Naive thymus-derived CD4-positive, alpha-beta T cell (primary cell): ENCODE data around the gene GLIPR1L1. TPM values are rescaled to one million over a fixed set of nuclear protein-coding genes. Genes with fewer than 3 reads are reported as not detected.
A peak's percentile ranks its signal among the peaks of the same experiment; 100 is the strongest.

Source experiments
- ATAC-seq: fragments of 150-1000 bp; cut with Tn5 transposase; 2 replicates; pipeline ENCODE4 v1.10.0; 2021; ENCODE audit warnings: mild to moderate bottlenecking, moderate library complexity
- CTCF ChIA-PET: fragments of 350-600 bp; sonication (Branson Sonifier 250); formaldehyde crosslinking; loops from one replicate; lab custom pipeline; 2021; ENCODE audit warnings: antibody characterized with exemption; lab: Charles Lee
- POLR2A ChIA-PET: fragments of 350-600 bp; sonication (Branson Sonifier 250); formaldehyde crosslinking; loops from one replicate; lab custom pipeline; 2021; ENCODE audit warnings: antibody characterized with exemption, inconsistent platforms; lab: Charles Lee
- DNase-seq, 9 donors: peaks; one replicate each; pipeline versions ENCODE4 v3.0.0 to v3.0.0-alpha.2; 2020 to 2022; ENCODE audit warnings: mixed read lengths in 1 of 9
- H3K27ac ChIP-seq: one replicate; pipeline ENCODE4 v1.7.0; 2013; ENCODE audit warnings: mild to moderate bottlenecking, low read depth, low read length, moderate library complexity
- H3K27me3 ChIP-seq, 2 donors: one replicate each; pipeline ENCODE4 v1.7.0; 2013; ENCODE audit warnings: low read length in 2 of 2, mild to moderate bottlenecking in 2 of 2, moderate library complexity in 2 of 2; ENCODE audit not compliant: control insufficient read depth in 2 of 2, insufficient read depth in 2 of 2
- H3K36me3 ChIP-seq, 3 experiments: 1 replicate in 2 of 3; 2 replicates in 1 of 3; pipeline ENCODE4 v1.7.0; 2013; ENCODE audit warnings: low read length in 3 of 3, mild to moderate bottlenecking in 3 of 3, moderate library complexity in 1 of 3; ENCODE audit not compliant: insufficient read depth in 3 of 3, control insufficient read depth in 2 of 3
- H3K4me1 ChIP-seq, 2 donors: one replicate each; pipeline ENCODE4 v1.7.0; 2013; ENCODE audit warnings: low read length in 2 of 2, mild to moderate bottlenecking in 2 of 2, moderate library complexity in 1 of 2; ENCODE audit not compliant: control insufficient read depth in 2 of 2, insufficient read depth in 2 of 2
- H3K4me3 ChIP-seq: 2 replicates; pipeline ENCODE4 v1.7.0; 2013; ENCODE audit warnings: mild to moderate bottlenecking, low read length
- H3K9me3 ChIP-seq, 3 experiments: 1 replicate in 2 of 3; 2 replicates in 1 of 3; pipeline ENCODE4 v1.7.0; 2013; ENCODE audit warnings: low read length in 3 of 3; ENCODE audit not compliant: control insufficient read depth in 2 of 3
- H3K27ac Mint-ChIP-seq, 9 donors: one replicate each; pipeline ENCODE4 v1.8.0; 2020 to 2022; ENCODE audit warnings: mixed read lengths in 9 of 9, mild to moderate bottlenecking in 8 of 9, moderate library complexity in 5 of 9, inconsistent platforms in 2 of 9
- H3K27me3 Mint-ChIP-seq, 5 donors: one replicate each; pipeline ENCODE4 v1.8.0; 2021 to 2022; ENCODE audit warnings: mixed read lengths in 5 of 5, mild to moderate bottlenecking in 1 of 5
- H3K36me3 Mint-ChIP-seq, 5 donors: one replicate each; pipeline ENCODE4 v1.8.0; 2020 to 2022; ENCODE audit warnings: mixed read lengths in 5 of 5, mild to moderate bottlenecking in 3 of 5, inconsistent platforms in 1 of 5
- H3K4me1 Mint-ChIP-seq, 7 donors: one replicate each; pipeline ENCODE4 v1.8.0; 2020 to 2022; ENCODE audit warnings: mixed read lengths in 7 of 7, mild to moderate bottlenecking in 3 of 7, inconsistent platforms in 1 of 7
- H3K4me3 Mint-ChIP-seq, 10 donors: one replicate each; pipeline ENCODE4 v1.8.0; 2020 to 2022; ENCODE audit warnings: mild to moderate bottlenecking in 10 of 10, mixed read lengths in 10 of 10, moderate library complexity in 6 of 10, inconsistent platforms in 2 of 10
- H3K9me3 Mint-ChIP-seq, 11 donors: one replicate each; pipeline ENCODE4 v1.8.0; 2020 to 2022; ENCODE audit warnings: mixed read lengths in 11 of 11, mild to moderate bottlenecking in 4 of 11, inconsistent platforms in 1 of 11, moderate library complexity in 1 of 11
- intact Hi-C, 2 donors: fragments of 100-400 bp; cut with micrococcal nuclease; formaldehyde crosslinking; loops; one replicate each; pipeline ENCODE4 v1.15.1; 2023
- polyA plus RNA-seq, 2 donors: library from polyadenylated mRNA; unstranded; fragments of 300-500 nt; fragmentation: Illumina TruSeq; gene quantifications; one replicate each; pipeline ENCODE4 v1.2.3, GENCODE V29; 2021
- total RNA-seq, 6 experiments: library from RNA in 5 of 6; stranded (reverse) in 5 of 6; gene quantifications; 1 replicate in 5 of 6; 2 replicates in 1 of 6; pipeline ENCODE4 v1.2.3 and lab custom pipeline; 2021 to 2026

The GLIPR1L1 gene
- total and polyA plus RNA-seq, 7 experiments from 2014 or later: not detected

DNA sequence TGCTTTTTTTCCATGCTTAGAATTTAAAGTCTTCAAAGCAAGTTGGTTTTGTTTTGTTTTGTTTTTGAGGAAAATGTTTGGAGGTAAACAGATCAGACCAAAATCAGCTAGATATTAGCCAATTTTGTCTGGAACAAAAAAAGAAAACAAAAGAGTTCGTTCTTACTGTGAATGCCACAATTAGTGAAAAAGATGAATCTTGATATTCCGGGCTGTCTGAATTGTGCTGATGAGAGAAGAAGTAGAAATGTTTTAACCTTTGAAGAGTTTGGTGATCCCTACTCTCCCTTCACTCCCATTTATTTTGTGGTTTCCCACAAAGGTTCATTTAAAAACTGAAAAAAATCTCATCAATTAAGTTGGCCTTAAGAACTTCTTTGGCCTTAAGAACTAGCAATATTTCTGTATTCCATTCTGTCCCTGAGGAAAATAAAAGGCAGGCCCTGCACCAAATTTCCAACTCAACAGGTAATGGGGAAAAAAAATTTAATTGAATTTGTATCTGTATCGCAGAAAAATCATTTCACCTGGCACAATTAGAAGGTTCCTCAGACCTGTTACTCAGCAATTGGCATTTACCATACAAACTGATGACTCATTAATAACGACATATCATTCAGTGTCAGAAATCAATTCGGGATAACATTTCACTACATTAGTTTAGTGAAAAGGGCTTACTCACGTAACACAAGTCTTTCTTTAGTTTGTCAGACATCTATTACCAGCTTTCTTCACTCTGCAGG lies 55.9 kb downstream of the GLIPR1L1 start:
- Mint-ChIP-seq H3K4me3 (peak overlapping the region; percentile 87 to 98 (median 94)), H3K27me3 (no peaks in the 10 kb centered on the region), H3K9me3 (peaks cover 0 to 7% (median 0%) of the 10 kb centered on the region in 11 donors), H3K36me3 (peaks cover 0 to 6% (median 0%) of the 10 kb centered on the region in 5 donors), H3K4me1 (peaks cover 22 to 54% (median 38%) of the 10 kb centered on the region in 7 donors), H3K27ac (peak overlapping the region; percentile 93 to 99 (median 98))
- Histone ChIP-seq H3K27me3 (no peaks in the 10 kb centered on the region), H3K36me3 (no peaks in the 10 kb centered on the region), H3K4me3 (peak overlapping the region; percentile 67), H3K9me3 (no peaks in the 10 kb centered on the region), H3K27ac (peak overlapping the region; percentile 79), H3K4me1 (peaks cover 11 to 19% of the 10 kb centered on the region in 2 donors)
- intact Hi-C loops: loop anchor here (1.0 to 10.0 kb wide), 9 partner anchors 324 to 1374 kb away; partner anchors contain the start of genes ATXN7L3B (in 1 of the 2), BBS10 (in 1 of the 2), NAP1L1 (in 1 of the 2) and OSBPL8 (in 1 of the 2)
- ATAC-seq: no peak
- no peak for DNase-seq
- CTCF ChIA-PET: interaction anchor here (0.9 to 2.4 kb wide), 6 partner anchors 90 to 136 kb away, joined by 3 to 14 read pairs (median 6); partner anchors contain the start of gene GLIPR1
- POLR2A ChIA-PET: interaction anchor here (1.0 to 2.2 kb wide), 9 partner anchors 88 to 1169 kb away, joined by 3 to 31 read pairs (median 6); partner anchors contain the start of genes GLIPR1, KRR1, OSBPL8 and PHLDA1

DNA sequence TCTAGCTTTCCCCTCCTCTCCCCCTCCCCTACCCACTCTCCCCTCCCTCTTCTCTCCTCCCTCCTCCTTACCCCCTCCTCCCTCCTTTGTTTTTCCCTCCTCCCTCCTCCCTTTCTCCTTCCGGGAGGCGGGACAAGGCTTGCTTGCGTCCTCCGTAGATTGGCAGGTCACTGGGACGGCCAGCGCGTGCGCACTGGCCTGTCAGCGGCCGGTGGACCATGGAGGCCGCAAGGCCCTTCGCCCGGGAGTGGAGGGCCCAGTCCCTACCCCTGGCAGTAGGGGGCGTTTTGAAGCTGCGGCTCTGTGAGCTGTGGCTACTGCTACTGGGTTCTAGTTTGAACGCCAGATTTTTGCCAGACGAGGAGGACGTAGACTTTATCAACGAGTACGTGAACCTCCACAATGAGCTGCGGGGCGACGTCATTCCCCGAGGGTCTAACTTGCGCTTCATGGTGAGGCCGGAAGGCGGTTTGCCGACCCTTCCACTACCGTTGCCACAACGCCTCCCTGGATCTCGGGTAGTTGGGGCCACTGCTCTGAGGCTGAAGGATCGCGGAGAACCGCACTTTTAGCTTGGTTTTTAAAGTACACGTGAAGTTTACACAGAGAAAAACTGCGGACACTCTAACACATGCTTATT lies 56.5 kb downstream of the GLIPR1L1 start, which contains the start of gene GLIPR1L2:
TSS of gene GLIPR1L2 (plus strand) at position 191 of the 640 bp plus-strand sequence. CDS start at position 219, 28 bp downstream.
- Mint-ChIP-seq H3K4me3 (peak within 1 kb of the TSS; percentile 87 to 98 (median 94)), H3K4me1 (peaks cover 26 to 61% (median 44%) of the 10 kb centered on the region in 7 donors), H3K27ac (peak within 1 kb of the TSS; percentile 93 to 99 (median 98)), H3K36me3 (peaks cover 0 to 6% (median 0%) of the 10 kb centered on the region in 5 donors), H3K27me3 (peaks cover 0 to 3% (median 0%) of the 10 kb centered on the region in 5 donors), H3K9me3 (peaks cover 0 to 7% (median 0%) of the 10 kb centered on the region in 11 donors)
- Histone ChIP-seq H3K4me3 (peak within 1 kb of the TSS; percentile 67), H3K27me3 (no peaks in the 10 kb centered on the region), H3K4me1 (peaks cover 14 to 19% of the 10 kb centered on the region in 2 donors), H3K27ac (peak within 1 kb of the TSS; percentile 79), H3K9me3 (no peaks in the 10 kb centered on the region), H3K36me3 (no peaks in the 10 kb centered on the region)
- ChIA-PET POLR2A (interaction anchor here (0.6 to 2.2 kb wide), 12 partner anchors 17 to 1168 kb away, joined by 3 to 31 read pairs (median 6); partner anchors contain the start of genes GLIPR1, KRR1, OSBPL8 and PHLDA1), CTCF (interaction anchor here (0.6 to 2.4 kb wide), 9 partner anchors 16 to 649 kb away, joined by 3 to 14 read pairs (median 4); partner anchors contain the start of gene GLIPR1)
- peak; percentile 96 for ATAC-seq
- intact Hi-C loops: loop anchor here (1.0 to 10.0 kb wide), 15 partner anchors 57 to 1374 kb away; partner anchors contain the start of genes BBS10 (in 2 of the 2), GLIPR1 (in 2 of the 2), GLIPR1L1 (in 2 of the 2) and KRR1 (in 2 of the 2)
- peak; percentile 75 to 86 (median 80) for DNase-seq

DNA sequence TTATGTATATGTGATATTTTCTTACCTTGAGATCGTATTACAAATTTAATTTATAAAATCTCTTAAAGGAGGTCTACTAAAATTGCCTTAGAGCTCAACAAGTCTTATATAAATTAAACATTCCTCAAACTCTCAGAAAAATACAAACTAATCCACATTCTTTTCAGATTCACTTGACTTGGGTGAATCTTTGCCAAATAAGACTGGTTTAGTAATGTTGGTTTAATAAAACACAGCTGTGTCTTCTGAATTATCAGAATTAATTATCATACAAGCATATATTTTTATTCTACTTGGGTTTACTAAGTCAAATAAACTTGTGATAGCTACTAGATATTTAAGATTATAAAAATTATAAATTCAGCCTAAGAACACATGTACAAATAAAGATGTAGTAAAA lies 69.8 kb downstream of the GLIPR1L1 start:
- POLR2A ChIA-PET: interaction anchor here (0.6 kb wide), 1 partner anchor 58 kb away, joined by 4 read pairs; no protein-coding TSS in a partner anchor
- CTCF ChIA-PET: no interaction called here
- no peak overlapping the region for H3K27ac Mint-ChIP-seq

DNA sequence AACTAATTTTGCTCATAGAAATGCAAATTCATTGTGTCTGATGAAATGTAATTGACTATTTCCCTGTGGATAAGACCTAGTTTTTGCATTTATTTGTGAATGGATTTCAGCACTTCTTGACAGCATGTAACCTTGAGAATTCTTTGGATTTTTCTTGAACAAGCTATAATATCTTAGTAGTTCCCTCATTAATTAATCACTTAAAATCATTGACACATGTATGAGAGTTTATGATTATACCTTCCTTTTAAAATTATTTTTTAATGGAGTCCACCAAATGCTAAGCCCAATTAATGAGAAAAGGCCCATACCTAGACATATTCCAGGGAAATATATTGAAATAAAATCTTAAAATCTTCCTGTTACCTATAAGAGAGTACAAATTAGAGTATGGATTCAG lies 73.2 kb downstream of the GLIPR1L1 start:
- Mint-ChIP-seq H3K27ac (no peak overlapping the region), H3K36me3 (peaks cover 0 to 29% (median 13%) of the 10 kb centered on the region in 5 donors), H3K4me3 (no peak overlapping the region), H3K27me3 (no peaks in the 10 kb centered on the region), H3K9me3 (peaks cover 0 to 3% (median 0%) of the 10 kb centered on the region in 11 donors), H3K4me1 (peaks cover 0 to 2% (median 0%) of the 10 kb centered on the region in 7 donors)
- Histone ChIP-seq H3K4me1 (no peaks in the 10 kb centered on the region), H3K27me3 (no peaks in the 10 kb centered on the region), H3K9me3 (no peaks in the 10 kb centered on the region), H3K36me3 (no peaks in the 10 kb centered on the region), H3K27ac (no peak overlapping the region), H3K4me3 (no peak overlapping the region)
- intact Hi-C loops: no loop called here
- no peak for ATAC-seq
- DNase-seq: no peak
- ChIA-PET POLR2A (interaction anchor here (0.7 kb wide), 1 partner anchor 16 kb away, joined by 3 read pairs; no protein-coding TSS in a partner anchor), CTCF (interaction anchor here (1.4 kb wide), 1 partner anchor 16 kb away, joined by 3 read pairs; no protein-coding TSS in a partner anchor)

More for the DNA sequence above, 69.8 kb downstream of the GLIPR1L1 start:
- DNase-seq: no peak
- Mint-ChIP-seq H3K36me3 (peaks cover 0 to 21% (median 5%) of the 10 kb centered on the region in 5 donors), H3K27me3 (no peaks in the 10 kb centered on the region), H3K4me1 (peaks cover 0 to 2% (median 0%) of the 10 kb centered on the region in 7 donors), H3K9me3 (peaks cover 0 to 2% (median 0%) of the 10 kb centered on the region in 11 donors), H3K4me3 (no peak overlapping the region)
- intact Hi-C loops: no loop called here
- no peaks in the 10 kb centered on the region for H3K27me3 ChIP-seq
- no peaks in the 10 kb centered on the region for H3K9me3 ChIP-seq
- H3K4me3 ChIP-seq: no peak overlapping the region
- no peaks in the 10 kb centered on the region for H3K36me3 ChIP-seq
- H3K27ac ChIP-seq: no peak overlapping the region
- no peak for ATAC-seq
- no peaks in the 10 kb centered on the region for H3K4me1 ChIP-seq

DNA sequence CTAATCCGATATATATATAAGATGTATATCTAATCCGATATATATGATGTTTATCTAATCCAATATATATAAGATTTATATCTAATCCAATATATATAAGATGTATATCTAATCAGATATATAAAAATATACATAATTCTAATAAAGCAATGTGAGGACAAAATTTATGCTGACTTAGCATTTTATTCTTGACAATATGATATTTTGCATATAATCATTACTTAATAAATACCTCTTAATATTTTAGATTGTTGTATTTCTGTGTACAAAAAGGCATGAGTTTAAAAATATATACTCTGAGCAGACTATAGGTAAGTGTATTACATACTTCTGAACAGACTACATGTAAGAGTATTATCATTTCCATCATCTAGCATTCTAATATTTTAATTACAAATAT lies 75.4 kb downstream of the GLIPR1L1 start:
- CTCF ChIA-PET: no interaction called here
- H3K36me3 Mint-ChIP-seq: peaks cover 0 to 26% (median 7%) of the 10 kb centered on the region in 5 donors
- H3K27ac Mint-ChIP-seq: no peak overlapping the region

DNA sequence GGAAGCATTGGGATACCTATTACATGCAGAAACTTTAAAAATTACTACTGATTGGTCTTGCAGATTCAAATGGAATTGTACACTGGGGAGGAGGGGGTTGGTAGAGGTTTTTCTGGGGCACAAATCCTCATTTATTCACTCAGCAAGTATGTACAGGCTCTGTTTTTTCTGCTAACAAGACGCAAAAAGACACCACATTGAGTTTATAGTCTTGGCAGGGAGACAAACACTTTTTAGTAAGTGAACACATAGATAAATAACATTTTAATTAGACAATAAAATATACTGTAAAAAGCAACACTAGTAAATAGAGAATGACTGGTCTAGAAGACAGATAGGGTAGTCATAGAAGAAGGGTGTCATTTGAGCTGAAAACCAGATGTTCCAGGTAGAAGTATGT lies 80.2 kb downstream of the GLIPR1L1 start:
- intact Hi-C loops: no loop called here
- Histone ChIP-seq H3K4me3 (no peak overlapping the region), H3K9me3 (no peaks in the 10 kb centered on the region), H3K27ac (no peak overlapping the region), H3K27me3 (no peaks in the 10 kb centered on the region), H3K4me1 (no peaks in the 10 kb centered on the region), H3K36me3 (no peaks in the 10 kb centered on the region)
- H3K27me3 Mint-ChIP-seq: peaks cover 0 to 2% (median 0%) of the 10 kb centered on the region in 5 donors
- H3K27ac Mint-ChIP-seq: no peak overlapping the region
- peaks cover 0 to 8% (median 0%) of the 10 kb centered on the region in 11 donors for H3K9me3 Mint-ChIP-seq
- peaks cover 0 to 2% (median 0%) of the 10 kb centered on the region in 7 donors for H3K4me1 Mint-ChIP-seq
- H3K36me3 Mint-ChIP-seq: peaks cover 0 to 22% (median 7%) of the 10 kb centered on the region in 5 donors
- POLR2A ChIA-PET: no interaction called here
- CTCF ChIA-PET: no interaction called here
- DNase-seq: no peak
- H3K4me3 Mint-ChIP-seq: no peak overlapping the region
- ATAC-seq: no peak

More for the DNA sequence above, 75.4 kb downstream of the GLIPR1L1 start:
- Histone ChIP-seq H3K36me3 (no peaks in the 10 kb centered on the region), H3K4me3 (no peak overlapping the region), H3K4me1 (no peaks in the 10 kb centered on the region), H3K27ac (no peak overlapping the region), H3K27me3 (no peaks in the 10 kb centered on the region), H3K9me3 (no peaks in the 10 kb centered on the region)
- Mint-ChIP-seq H3K4me1 (no peaks in the 10 kb centered on the region), H3K27me3 (peaks cover 0 to 2% (median 0%) of the 10 kb centered on the region in 5 donors), H3K4me3 (no peak overlapping the region), H3K9me3 (peaks cover 0 to 3% (median 0%) of the 10 kb centered on the region in 11 donors)
- intact Hi-C loops: no loop called here
- ATAC-seq (no peak), DNase-seq (no peak)
- POLR2A ChIA-PET: no interaction called here
